ENCODE measurements around the gene LRRC9.

Gene LRRC9

DNA sequence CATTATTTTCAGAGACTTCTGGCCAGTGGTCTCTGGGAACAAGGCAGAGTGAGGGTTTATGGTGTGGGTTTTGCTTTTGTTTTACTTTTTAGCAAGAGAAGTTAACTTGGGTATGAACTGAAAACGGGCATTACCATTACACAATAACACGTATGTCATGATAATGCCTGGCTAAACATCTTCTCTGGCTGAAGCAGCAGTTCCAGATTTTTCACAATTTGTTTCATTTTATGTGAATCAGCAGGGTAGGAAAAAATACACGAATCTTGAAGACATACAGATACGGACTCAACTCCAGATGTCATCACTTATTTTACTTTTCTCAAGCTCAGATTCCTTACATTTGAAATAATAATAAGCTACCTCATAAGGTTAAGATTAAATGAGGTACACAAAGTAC lies 169.3 kb downstream of the LRRC9 start:
- Histone ChIP-seq H2BK5ac (ENCODE audit: low read depth, low read length, poor library complexity) (no peak overlapping the region), H3K4me3 (ENCODE audit: low read depth, low read length) (no peak overlapping the region), H3K36me3 (ENCODE audit: control insufficient read depth in 1 of 2, insufficient read depth in 2 of 2, low read length in 2 of 2) (no peaks in the 10 kb centered on the region), H3K23ac (ENCODE audit: low read length) (no peak overlapping the region), H3K9me3 (ENCODE audit: insufficient read depth, low read depth, low read length) (no peaks in the 10 kb centered on the region), H3K27ac (ENCODE audit: low read depth, low read length) (no peak overlapping the region), H3K4me1 (ENCODE audit: control insufficient read depth in 1 of 2, insufficient read depth in 2 of 2, low read length in 2 of 2) (peaks cover 0 to 2% of the 10 kb centered on the region in 2 experiments), H4K8ac (ENCODE audit: low read depth, low read length) (no peak overlapping the region), H3K4ac (ENCODE audit: low read depth, low read length) (no peak overlapping the region), H3K18ac (ENCODE audit: low read length) (no peak overlapping the region), H2BK120ac (ENCODE audit: insufficient read depth, low read length, poor library complexity) (no peak overlapping the region), H3K9ac (ENCODE audit: low read length) (no peak overlapping the region), H2AFZ (ENCODE audit: insufficient read depth, low read length, poor library complexity) (no peak overlapping the region), H3K14ac (ENCODE audit: low read length) (no peak overlapping the region), H2AK5ac (ENCODE audit: low read length) (no peak overlapping the region), H4K12ac (ENCODE audit: low read depth, low read length) (no peak overlapping the region), H3K79me1 (ENCODE audit: low read length) (peaks cover 16% of the 10 kb centered on the region), H3K79me2 (ENCODE audit: control insufficient read depth, insufficient read depth, low read length, poor library complexity) (peaks cover 10% of the 10 kb centered on the region), H2BK12ac (ENCODE audit: low read length) (no peak overlapping the region), H3K27me3 (ENCODE audit: insufficient read depth, low read length) (no peaks in the 10 kb centered on the region), H3K4me2 (ENCODE audit: low read length) (no peak overlapping the region), H4K91ac (ENCODE audit: low read depth, low read length) (no peak overlapping the region)
- DNase-seq, result no peak
- WGBS (ENCODE audit: extremely low coverage, insufficient coverage, insufficient read length), result no CpG with 5 or more reads among the region's 4 CpGs

DNA sequence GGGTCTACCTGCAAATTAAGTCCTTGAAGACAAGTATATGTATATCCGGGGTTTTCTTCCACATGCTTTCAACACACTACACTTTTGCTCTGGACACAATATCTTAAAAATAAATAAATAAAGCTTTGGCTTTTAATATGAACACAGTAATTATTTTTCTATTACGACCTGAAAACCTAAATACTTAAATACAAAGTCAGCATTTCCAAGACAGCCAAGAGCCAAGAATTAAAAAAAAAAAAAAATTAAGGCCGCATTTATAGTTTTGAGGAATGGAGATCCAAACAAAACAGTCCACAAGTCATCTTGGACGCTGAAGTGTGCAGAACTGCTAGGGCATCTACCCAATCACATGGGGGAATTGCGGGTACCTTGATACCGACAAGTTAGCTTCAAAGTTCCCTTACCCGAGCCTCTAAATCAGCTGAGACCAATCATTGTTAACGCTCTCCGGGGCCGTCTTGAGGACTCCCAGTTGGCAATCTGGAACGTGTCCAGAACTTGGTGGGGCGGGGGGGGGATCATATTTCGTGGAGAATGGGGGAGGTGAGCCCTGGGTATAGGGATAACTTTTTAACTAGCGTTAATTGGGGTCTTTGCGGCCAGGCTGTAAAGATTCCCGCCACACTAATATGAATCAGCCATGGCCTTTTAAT lies 171.0 kb downstream of the LRRC9 start:
- peak in 1 of 2 donors; percentile 40 for DNase-seq
- WGBS (ENCODE audit: extremely low coverage, insufficient coverage, insufficient read length), result no CpG with 5 or more reads among the region's 16 CpGs
- peak overlapping the region; percentile 51 for H4K12ac ChIP-seq (ENCODE audit: low read depth, low read length)
- H3K9me3 ChIP-seq (ENCODE audit: insufficient read depth, low read depth, low read length), result no peaks in the 10 kb centered on the region
- H3K18ac ChIP-seq (ENCODE audit: low read length), result no peak overlapping the region
- H3K27ac ChIP-seq (ENCODE audit: low read depth, low read length), result peak overlapping the region; percentile 97
- H3K4me2 ChIP-seq (ENCODE audit: low read length), result peak overlapping the region; percentile 70
- peaks cover 2 to 8% of the 10 kb centered on the region in 2 experiments for H3K4me1 ChIP-seq (ENCODE audit: control insufficient read depth in 1 of 2, insufficient read depth in 2 of 2, low read length in 2 of 2)
- peak overlapping the region; percentile 64 for H4K91ac ChIP-seq (ENCODE audit: low read depth, low read length)
- H2BK12ac ChIP-seq (ENCODE audit: low read length), result no peak overlapping the region
- H3K27me3 ChIP-seq (ENCODE audit: insufficient read depth, low read length), result no peaks in the 10 kb centered on the region
- H3K79me1 ChIP-seq (ENCODE audit: low read length), result peaks cover 16% of the 10 kb centered on the region
- H2BK120ac ChIP-seq (ENCODE audit: insufficient read depth, low read length, poor library complexity), result peak overlapping the region; percentile 57
- H3K79me2 ChIP-seq (ENCODE audit: control insufficient read depth, insufficient read depth, low read length, poor library complexity), result peaks cover 12% of the 10 kb centered on the region
- peak overlapping the region; percentile 24 for H2AFZ ChIP-seq (ENCODE audit: insufficient read depth, low read length, poor library complexity)
- peak overlapping the region; percentile 88 for H4K8ac ChIP-seq (ENCODE audit: low read depth, low read length)
- no peaks in the 10 kb centered on the region for H3K36me3 ChIP-seq (ENCODE audit: control insufficient read depth in 1 of 2, insufficient read depth in 2 of 2, low read length in 2 of 2)
- peak overlapping the region; percentile 21 for H2BK5ac ChIP-seq (ENCODE audit: low read depth, low read length, poor library complexity)
- H3K9ac ChIP-seq (ENCODE audit: low read length), result peak overlapping the region; percentile 73
- no peak overlapping the region for H3K23ac ChIP-seq (ENCODE audit: low read length)
- H2AK5ac ChIP-seq (ENCODE audit: low read length), result no peak overlapping the region
- peak overlapping the region; percentile 83 for H3K4me3 ChIP-seq (ENCODE audit: low read depth, low read length)
- peak overlapping the region; percentile 52 for H3K14ac ChIP-seq (ENCODE audit: low read length)
- H3K4ac ChIP-seq (ENCODE audit: low read depth, low read length), result peak overlapping the region; percentile 31

DNA sequence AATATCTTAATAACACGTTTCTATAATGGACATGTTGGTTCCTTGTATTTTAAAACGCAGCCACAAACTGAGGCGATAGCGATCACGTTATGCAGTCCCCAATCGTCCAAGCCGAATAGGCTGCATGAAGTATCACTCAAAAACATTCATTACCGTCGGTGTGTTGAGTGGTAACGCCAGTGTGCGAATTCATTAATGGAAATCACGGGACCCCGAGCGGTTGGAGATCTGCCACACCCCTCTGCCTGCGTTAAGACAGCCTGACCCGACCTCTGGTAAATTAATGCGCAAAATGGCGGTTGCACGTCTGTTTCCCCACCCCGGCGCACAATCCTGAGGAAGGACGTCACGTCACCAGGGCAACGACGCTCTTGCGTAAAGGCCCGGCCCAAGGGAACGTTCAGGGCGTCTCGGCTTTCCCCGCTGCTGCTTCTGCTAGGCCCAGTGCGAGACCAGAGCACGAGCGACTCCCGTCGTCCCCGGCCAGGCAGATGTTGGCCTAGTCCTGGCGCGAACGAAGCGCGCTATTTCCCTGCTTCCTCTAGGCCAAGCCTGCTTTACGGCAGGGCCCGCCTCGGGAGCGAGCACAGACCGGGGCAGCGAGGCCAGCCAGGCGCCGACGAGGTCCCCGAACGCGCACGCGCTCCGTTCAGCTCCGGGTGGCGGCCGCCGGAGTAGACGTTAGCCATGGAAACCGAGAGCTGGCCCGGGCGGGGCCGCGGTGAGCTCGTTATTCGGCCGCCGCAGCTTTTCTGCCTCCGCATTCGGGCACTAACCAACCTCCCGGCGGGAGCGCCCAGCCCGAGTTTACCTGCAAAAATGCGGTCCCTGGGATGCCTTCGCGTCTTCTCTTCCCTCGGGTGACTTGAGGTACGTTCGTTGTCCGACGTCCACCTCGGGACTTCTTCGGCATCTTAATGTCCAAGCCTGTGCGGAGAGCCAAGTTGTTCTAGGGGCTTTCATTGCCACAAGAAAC lies 171.9 kb downstream of the LRRC9 start, which contains the start of gene PCNX4:
PCNX4 (plus strand) TSS at position 374 of the 976 bp plus-strand sequence. CDS start 15,716 bp downstream, outside the sequence.
- H2AFZ ChIP-seq (ENCODE audit: insufficient read depth, low read length, poor library complexity), result peak within 1 kb of the TSS; percentile 89
- peak within 1 kb of the TSS; percentile 83 for H3K4me3 ChIP-seq (ENCODE audit: low read depth, low read length)
- H2BK12ac ChIP-seq (ENCODE audit: low read length), result peak within 1 kb of the TSS; percentile 18
- peak within 1 kb of the TSS; percentile 92 for H3K9ac ChIP-seq (ENCODE audit: low read length)
- H3K36me3 ChIP-seq (ENCODE audit: control insufficient read depth in 1 of 2, insufficient read depth in 2 of 2, low read length in 2 of 2), result no peaks in the 10 kb centered on the region
- H3K4me2 ChIP-seq (ENCODE audit: low read length), result peak within 1 kb of the TSS; percentile 93
- no peaks in the 10 kb centered on the region for H3K27me3 ChIP-seq (ENCODE audit: insufficient read depth, low read length)
- peak within 1 kb of the TSS; percentile 81 for H3K4ac ChIP-seq (ENCODE audit: low read depth, low read length)
- peaks cover 16% of the 10 kb centered on the region for H3K79me1 ChIP-seq (ENCODE audit: low read length)
- H3K14ac ChIP-seq (ENCODE audit: low read length), result peak within 1 kb of the TSS; percentile 97
- peak within 1 kb of the TSS; percentile 82 for H2BK120ac ChIP-seq (ENCODE audit: insufficient read depth, low read length, poor library complexity)
- no peak within 1 kb of the TSS for H3K23ac ChIP-seq (ENCODE audit: low read length)
- peak within 1 kb of the TSS; percentile 92 for H4K8ac ChIP-seq (ENCODE audit: low read depth, low read length)
- peaks cover 2 to 8% of the 10 kb centered on the region in 2 experiments for H3K4me1 ChIP-seq (ENCODE audit: control insufficient read depth in 1 of 2, insufficient read depth in 2 of 2, low read length in 2 of 2)
- peak within 1 kb of the TSS; percentile 81 for H4K12ac ChIP-seq (ENCODE audit: low read depth, low read length)
- H3K9me3 ChIP-seq (ENCODE audit: insufficient read depth, low read depth, low read length), result no peaks in the 10 kb centered on the region
- H3K79me2 ChIP-seq (ENCODE audit: control insufficient read depth, insufficient read depth, low read length, poor library complexity), result peaks cover 12% of the 10 kb centered on the region
- H2AK5ac ChIP-seq (ENCODE audit: low read length), result no peak within 1 kb of the TSS
- peak within 1 kb of the TSS; percentile 90 for H4K91ac ChIP-seq (ENCODE audit: low read depth, low read length)
- DNase-seq, result peak; percentile 98 to 99
- no CpG with 5 or more reads among the region's 88 CpGs for WGBS (ENCODE audit: extremely low coverage, insufficient coverage, insufficient read length)
- H3K27ac ChIP-seq (ENCODE audit: low read depth, low read length), result peak within 1 kb of the TSS; percentile 97
- H2BK5ac ChIP-seq (ENCODE audit: low read depth, low read length, poor library complexity), result peak within 1 kb of the TSS; percentile 95
- peak within 1 kb of the TSS; percentile 90 for H3K18ac ChIP-seq (ENCODE audit: low read length)

DNA sequence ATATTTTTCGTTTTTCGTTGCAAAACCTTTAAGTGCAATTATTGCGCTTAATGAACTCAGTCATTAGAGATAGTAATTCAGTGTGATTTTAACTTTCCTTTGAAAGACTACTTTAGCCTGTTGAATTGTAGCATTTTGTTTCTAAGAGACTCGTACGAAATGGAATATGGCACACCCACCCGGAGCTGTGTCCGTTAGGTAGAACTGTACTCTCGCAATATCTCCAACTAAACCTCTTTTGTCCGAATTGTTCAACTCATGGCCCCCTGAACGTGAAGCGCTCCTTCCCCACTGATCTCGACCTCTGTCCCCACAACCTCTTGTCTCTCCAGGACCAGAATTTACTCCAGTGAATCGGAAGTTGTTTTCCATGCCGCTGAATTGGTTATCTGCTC lies 172.6 kb downstream of the LRRC9 start:
- H3K27ac ChIP-seq (ENCODE audit: low read depth, low read length), result peak overlapping the region; percentile 97
- H2AFZ ChIP-seq (ENCODE audit: insufficient read depth, low read length, poor library complexity), result peak overlapping the region; percentile 89
- H2BK120ac ChIP-seq (ENCODE audit: insufficient read depth, low read length, poor library complexity), result peak overlapping the region; percentile 82
- no CpG with 5 or more reads among the region's 14 CpGs for WGBS (ENCODE audit: extremely low coverage, insufficient coverage, insufficient read length)
- H3K4me2 ChIP-seq (ENCODE audit: low read length), result peak overlapping the region; percentile 93
- no peak for DNase-seq
- H2BK12ac ChIP-seq (ENCODE audit: low read length), result no peak overlapping the region
- H4K12ac ChIP-seq (ENCODE audit: low read depth, low read length), result peak overlapping the region; percentile 80
- peak overlapping the region; percentile 92 for H3K9ac ChIP-seq (ENCODE audit: low read length)
- no peaks in the 10 kb centered on the region for H3K27me3 ChIP-seq (ENCODE audit: insufficient read depth, low read length)
- H3K4ac ChIP-seq (ENCODE audit: low read depth, low read length), result peak overlapping the region; percentile 81
- peaks cover 16% of the 10 kb centered on the region for H3K79me1 ChIP-seq (ENCODE audit: low read length)
- H3K36me3 ChIP-seq (ENCODE audit: control insufficient read depth in 1 of 2, insufficient read depth in 2 of 2, low read length in 2 of 2), result peaks cover 0 to 2% of the 10 kb centered on the region in 2 experiments
- no peak overlapping the region for H3K18ac ChIP-seq (ENCODE audit: low read length)
- peak overlapping the region; percentile 92 for H4K8ac ChIP-seq (ENCODE audit: low read depth, low read length)
- H3K4me3 ChIP-seq (ENCODE audit: low read depth, low read length), result peak overlapping the region; percentile 83
- no peak overlapping the region for H2AK5ac ChIP-seq (ENCODE audit: low read length)
- H3K4me1 ChIP-seq (ENCODE audit: control insufficient read depth in 1 of 2, insufficient read depth in 2 of 2, low read length in 2 of 2), result peaks cover 2 to 10% of the 10 kb centered on the region in 2 experiments
- no peak overlapping the region for H3K23ac ChIP-seq (ENCODE audit: low read length)
- H3K79me2 ChIP-seq (ENCODE audit: control insufficient read depth, insufficient read depth, low read length, poor library complexity), result peaks cover 14% of the 10 kb centered on the region
- H4K91ac ChIP-seq (ENCODE audit: low read depth, low read length), result peak overlapping the region; percentile 90
- peak overlapping the region; percentile 66 for H2BK5ac ChIP-seq (ENCODE audit: low read depth, low read length, poor library complexity)
- no peaks in the 10 kb centered on the region for H3K9me3 ChIP-seq (ENCODE audit: insufficient read depth, low read depth, low read length)
- H3K14ac ChIP-seq (ENCODE audit: low read length), result peak overlapping the region; percentile 97
